Esophagus squamous epithelium (tissue), 4 donors: ENCODE results near the gene CPED1.

Experiments
- CTCF ChIP-seq, 6 experiments: fragments of 450-650 bp in 4 of 6; fragments of 200-600 bp in 2 of 6; sonication (generic) in 2 of 6; IDR thresholded peaks; one replicate each; pipeline ENCODE4 v1.5.1; 2016 to 2019; ENCODE audit warnings: antibody characterized with exemption in 6 of 6, mild to moderate bottlenecking in 4 of 6, moderate library complexity in 4 of 6
- POLR2A ChIP-seq, 4 donors: fragments of 450-650 bp; IDR thresholded peaks; one replicate each; pipeline ENCODE4 v1.6.1; 2017; ENCODE audit warnings: antibody characterized with exemption in 4 of 4, mild to moderate bottlenecking in 4 of 4, moderate library complexity in 3 of 4

DNA sequence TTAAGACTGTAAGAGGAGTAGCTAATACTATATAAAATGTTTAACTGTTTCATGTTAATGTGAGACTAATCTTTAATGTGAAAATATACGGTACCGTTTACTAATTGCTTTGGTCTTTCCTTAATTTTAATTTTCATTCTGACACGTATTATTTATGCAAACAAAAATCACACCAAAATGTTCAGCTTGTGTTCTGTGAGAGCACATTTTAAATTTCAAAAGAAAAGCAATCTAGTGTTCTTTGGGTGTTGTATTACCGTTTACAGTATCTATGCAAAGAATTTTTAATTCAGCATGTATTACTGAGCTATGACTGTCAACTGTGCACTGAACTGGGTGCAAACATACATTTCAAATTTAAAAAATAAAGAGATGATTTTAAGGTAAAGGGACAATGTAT, 342.5 kb downstream of the CPED1 start:
- TF ChIP-seq CTCF (IDR thresholded peaks at IDR 0.05) (no peak), POLR2A (IDR thresholded peaks at IDR 0.05) (no peak)
